ENCODE measurements around the gene GLI2.

Gene GLI2

GRCh38 chr2:120702801-120703200 lies 32.9 kb upstream of the GLI2 start:
- no peak for TF ChIP-seq CTCF (conservative IDR thresholded peaks at IDR 0.05)
- no peak overlapping the region for H3K27ac ChIP-seq

GRCh38 chr2:120703330-120703994 lies 32.2 kb upstream of the GLI2 start:
- no peak overlapping the region for H3K27ac ChIP-seq
- no peak for TF ChIP-seq CTCF (conservative IDR thresholded peaks at IDR 0.05)

GRCh38 chr2:120704696-120705095 lies 31.0 kb upstream of the GLI2 start:
- TF ChIP-seq CTCF (conservative IDR thresholded peaks at IDR 0.05): no peak
- no peak overlapping the region for H3K27ac ChIP-seq

- TF ChIP-seq CTCF (conservative IDR thresholded peaks at IDR 0.05): no peak
Observed at GRCh38 chr2:120707816-120708215, 27.9 kb upstream of the GLI2 start.

GRCh38 chr2:120708944-120709607 lies 26.6 kb upstream of the GLI2 start:
- no peak for TF ChIP-seq CTCF (conservative IDR thresholded peaks at IDR 0.05)
- H3K27ac ChIP-seq: no peak overlapping the region

More at GRCh38 chr2:120707816-120708215, 27.9 kb upstream of the GLI2 start:
- H3K27ac ChIP-seq: no peak overlapping the region

- no peak overlapping the region for H3K27ac ChIP-seq
- no peak for TF ChIP-seq CTCF (conservative IDR thresholded peaks at IDR 0.05)
Observed at GRCh38 chr2:120709608-120710041, 26.0 kb upstream of the GLI2 start.

- H3K27ac ChIP-seq: no peak overlapping the region
- no peak for TF ChIP-seq CTCF (conservative IDR thresholded peaks at IDR 0.05)
Observed at GRCh38 chr2:120710256-120710655, 25.4 kb upstream of the GLI2 start.

All from VCaP (cell line).